ENCODE results near the gene NTSR1. TPM values are rescaled to one million over a fixed set of nuclear protein-coding genes. Genes with fewer than 3 reads are reported as not detected.

NTSR1 gene
- total RNA-seq, 1 experiment from 2014 or later: 0.98 TPM

- no peak for TF ChIP-seq EZH2 (IDR thresholded peaks at IDR 0.05; ENCODE audit: low read depth)
- no peak for TF ChIP-seq CTCF (conservative IDR thresholded peaks at IDR 0.05)
- Histone ChIP-seq H3K36me3 (ENCODE audit: low read depth) (no peaks in the 10 kb centered on the region), H2AFZ (no peak overlapping the region), H3K4me2 (no peak overlapping the region), H3K79me2 (ENCODE audit: low read depth) (no peaks in the 10 kb centered on the region), H3K27ac (no peak overlapping the region), H3K27me3 (ENCODE audit: insufficient read depth, low read depth) (0 out of 2 replicates have a peak, but pooled peaks cover 5% of the 10 kb centered on the region), H3K9me3 (ENCODE audit: insufficient read depth, low read depth) (no peaks in the 10 kb centered on the region), H3K9me2 (ENCODE audit: insufficient read depth) (no peaks in the 10 kb centered on the region), H3K4me3 (no peak overlapping the region), H4K20me1 (ENCODE audit: insufficient read depth) (no peaks in the 10 kb centered on the region), H3F3A (ENCODE audit: insufficient read depth, low read depth) (peaks cover 32% of the 10 kb centered on the region), H3K4me1 (replicated peaks; ENCODE audit: insufficient read depth) (peaks cover 31% of the 10 kb centered on the region)
- ChIA-PET POLR2A (ENCODE audit: unreplicated experiment) (no interaction called here), CTCF (no interaction called here)
- no TSS peak for BruUV-seq (replicated peaks)
- DNase-seq: no peak
- intact Hi-C loops (cut with micrococcal nuclease; ENCODE audit: unreplicated experiment): no loop called here
These were observed 55.7 kb downstream of the NTSR1 start for GRCh38 chr20:62764156-62764935.

GRCh38 chr20:62765021-62765420 lies 56.4 kb downstream of the NTSR1 start:
- Histone ChIP-seq H3K79me2 (ENCODE audit: low read depth) (no peaks in the 10 kb centered on the region), H3K4me3 (no peak overlapping the region), H2AFZ (no peak overlapping the region), H3K27me3 (ENCODE audit: insufficient read depth, low read depth) (0 out of 2 replicates have a peak, but pooled peaks cover 5% of the 10 kb centered on the region), H3F3A (ENCODE audit: insufficient read depth, low read depth) (peaks cover 32% of the 10 kb centered on the region), H3K9me2 (ENCODE audit: insufficient read depth) (no peaks in the 10 kb centered on the region), H3K9me3 (ENCODE audit: insufficient read depth, low read depth) (no peaks in the 10 kb centered on the region), H3K4me1 (replicated peaks; ENCODE audit: insufficient read depth) (peaks cover 31% of the 10 kb centered on the region), H4K20me1 (ENCODE audit: insufficient read depth) (no peaks in the 10 kb centered on the region), H3K27ac (no peak overlapping the region), H3K4me2 (no peak overlapping the region), H3K36me3 (ENCODE audit: low read depth) (no peaks in the 10 kb centered on the region)
- intact Hi-C loops (cut with micrococcal nuclease; ENCODE audit: unreplicated experiment): no loop called here
- ChIA-PET CTCF (no interaction called here), POLR2A (ENCODE audit: unreplicated experiment) (no interaction called here)
- BruUV-seq (replicated peaks): no TSS peak
- TF ChIP-seq CTCF (conservative IDR thresholded peaks at IDR 0.05) (no peak; the same call in 1 of the 2 replicates), EZH2 (IDR thresholded peaks at IDR 0.05; ENCODE audit: low read depth) (no peak)
- DNase-seq: no peak

GRCh38 chr20:62765432-62766070 lies 56.9 kb downstream of the NTSR1 start:
- H3K79me2 ChIP-seq (ENCODE audit: low read depth): no peaks in the 10 kb centered on the region
- peaks cover 32% of the 10 kb centered on the region for H3F3A ChIP-seq (ENCODE audit: insufficient read depth, low read depth)
- DNase-seq: no peak
- H3K9me2 ChIP-seq (ENCODE audit: insufficient read depth): no peaks in the 10 kb centered on the region
- no TSS peak for BruUV-seq (replicated peaks)
- peaks cover 32% of the 10 kb centered on the region for H3K4me1 ChIP-seq (replicated peaks; ENCODE audit: insufficient read depth)
- TF ChIP-seq CTCF (conservative IDR thresholded peaks at IDR 0.05) (no peak), EZH2 (IDR thresholded peaks at IDR 0.05; ENCODE audit: low read depth) (no peak)
- H3K4me2 ChIP-seq: no peak overlapping the region
- no peak overlapping the region for H3K4me3 ChIP-seq
- intact Hi-C loops (cut with micrococcal nuclease; ENCODE audit: unreplicated experiment): loop anchor here (2.0 kb wide), 1 partner anchor 25 kb away; no protein-coding TSS in a partner anchor
- ChIA-PET POLR2A (ENCODE audit: unreplicated experiment) (no interaction called here), CTCF (no interaction called here)
- no peaks in the 10 kb centered on the region for H3K9me3 ChIP-seq (ENCODE audit: insufficient read depth, low read depth)
- H2AFZ ChIP-seq: no peak overlapping the region
- H3K27ac ChIP-seq: no peak overlapping the region
- 0 out of 2 replicates have a peak, but pooled peaks cover 5% of the 10 kb centered on the region for H3K27me3 ChIP-seq (ENCODE audit: insufficient read depth, low read depth)
- H3K36me3 ChIP-seq (ENCODE audit: low read depth): no peaks in the 10 kb centered on the region
- H4K20me1 ChIP-seq (ENCODE audit: insufficient read depth): no peaks in the 10 kb centered on the region

Measured in PC-9 (cell line).